Endothelial cell of umbilical vein (primary cell): ENCODE data around the gene LRRC56.
A peak's percentile ranks its signal among the peaks of the same experiment; 100 is the strongest.

ENCODE experiments used
- EZH2 ChIP-seq: IDR thresholded peaks from 2 replicates; pipeline ENCODE4 v1.6.1; 2012; ENCODE audit warnings: borderline replicate concordance, low read depth, mild to moderate bottlenecking, moderate library complexity, low read length, inconsistent platforms; ENCODE audit not compliant: severe bottlenecking
- FOS ChIP-seq: IDR thresholded peaks from 2 replicates; pipeline ENCODE4 v1.6.1; 2011; ENCODE audit warnings: mild to moderate bottlenecking, low read length, moderate library complexity, borderline replicate concordance; ENCODE audit not compliant: insufficient read depth
- GATA2 ChIP-seq: IDR thresholded peaks from 2 replicates; pipeline ENCODE4 v1.7.0; 2011; ENCODE audit warnings: low read depth, mild to moderate bottlenecking, moderate library complexity, mixed read lengths, low read length; ENCODE audit not compliant: insufficient read length, insufficient read depth
- JUN ChIP-seq: IDR thresholded peaks from 2 replicates; pipeline ENCODE4 v1.6.1; 2011; ENCODE audit warnings: borderline replicate concordance, low read depth; ENCODE audit not compliant: insufficient read length, insufficient read depth
- MYC ChIP-seq: IDR thresholded peaks from one replicate; pipeline ENCODE4 v1.6.1; 2011; ENCODE audit warnings: mild to moderate bottlenecking, low read depth, low read length
- POLR2A ChIP-seq: IDR thresholded peaks from 2 replicates; pipeline ENCODE4 v1.6.1; 2012; ENCODE audit warnings: low read depth, mild to moderate bottlenecking, control low read depth, low read length
- POLR2AphosphoS5 ChIP-seq: IDR thresholded peaks from 2 replicates; pipeline ENCODE4 v1.6.1; 2012; ENCODE audit warnings: low read depth, mild to moderate bottlenecking, control low read depth, low read length, moderate library complexity; ENCODE audit not compliant: insufficient read depth
- TF ChIP-seq, protein P1 (sequence below), 2 donors: IDR thresholded peaks; 1 replicate in 1 of 2; 2 replicates in 1 of 2; pipeline ENCODE4 v1.5.1; 2011; ENCODE audit warnings: low read length in 2 of 2, mild to moderate bottlenecking in 2 of 2, moderate library complexity in 2 of 2, control low read depth in 1 of 2, inconsistent platforms in 1 of 2, low read depth in 1 of 2; ENCODE audit not compliant: insufficient read depth in 1 of 2; ENCODE audit errors: extremely low read depth in 1 of 2
- TF ChIP-seq, protein P2 (sequence below): IDR thresholded peaks from 2 replicates; pipeline ENCODE4 v1.6.1; 2011; ENCODE audit not compliant: insufficient read depth, insufficient read length

GRCh38 chr11:535210-535518 lies 2.2 kb upstream of the LRRC56 start:
- TF ChIP-seq, protein P1, sequence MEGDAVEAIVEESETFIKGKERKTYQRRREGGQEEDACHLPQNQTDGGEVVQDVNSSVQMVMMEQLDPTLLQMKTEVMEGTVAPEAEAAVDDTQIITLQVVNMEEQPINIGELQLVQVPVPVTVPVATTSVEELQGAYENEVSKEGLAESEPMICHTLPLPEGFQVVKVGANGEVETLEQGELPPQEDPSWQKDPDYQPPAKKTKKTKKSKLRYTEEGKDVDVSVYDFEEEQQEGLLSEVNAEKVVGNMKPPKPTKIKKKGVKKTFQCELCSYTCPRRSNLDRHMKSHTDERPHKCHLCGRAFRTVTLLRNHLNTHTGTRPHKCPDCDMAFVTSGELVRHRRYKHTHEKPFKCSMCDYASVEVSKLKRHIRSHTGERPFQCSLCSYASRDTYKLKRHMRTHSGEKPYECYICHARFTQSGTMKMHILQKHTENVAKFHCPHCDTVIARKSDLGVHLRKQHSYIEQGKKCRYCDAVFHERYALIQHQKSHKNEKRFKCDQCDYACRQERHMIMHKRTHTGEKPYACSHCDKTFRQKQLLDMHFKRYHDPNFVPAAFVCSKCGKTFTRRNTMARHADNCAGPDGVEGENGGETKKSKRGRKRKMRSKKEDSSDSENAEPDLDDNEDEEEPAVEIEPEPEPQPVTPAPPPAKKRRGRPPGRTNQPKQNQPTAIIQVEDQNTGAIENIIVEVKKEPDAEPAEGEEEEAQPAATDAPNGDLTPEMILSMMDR (IDR thresholded peaks at IDR 0.05; ENCODE audit: extremely low read depth in 1 of 2, insufficient read depth in 1 of 2, low read depth in 1 of 2, low read length in 2 of 2), result peak in 1 of 2 donors; percentile 10
- TF ChIP-seq POLR2A (no peak), POLR2AphosphoS5 (no peak), FOS (no peak), EZH2 (no peak), MYC (no peak), GATA2 (no peak), JUN (no peak)
- TF ChIP-seq, protein P2, sequence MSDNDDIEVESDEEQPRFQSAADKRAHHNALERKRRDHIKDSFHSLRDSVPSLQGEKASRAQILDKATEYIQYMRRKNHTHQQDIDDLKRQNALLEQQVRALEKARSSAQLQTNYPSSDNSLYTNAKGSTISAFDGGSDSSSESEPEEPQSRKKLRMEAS, result no peak
